T-helper 17 cell (primary cell): ENCODE results near the gene TMEM120A. TPM values are rescaled to one million over a fixed set of nuclear protein-coding genes. Genes with fewer than 3 reads are reported as not detected.
A peak's percentile ranks its signal among the peaks of the same experiment; 100 is the strongest.
"Not testable (repeated sequence)": the region's sequence is repeated elsewhere in the genome, so short reads cannot be mapped to it uniquely, and the experiment has no call there.

ENCODE experiments used
- ATAC-seq: fragments of 150-1000 bp; cut with Tn5 transposase; 2 replicates; pipeline ENCODE4 v1.10.0; 2021; ENCODE audit warnings: mild to moderate bottlenecking, moderate library complexity
- DNase-seq, 3 donors: peaks; one replicate each; pipeline versions ENCODE4 v3.0.0 to v3.0.0-alpha.2; 2020 to 2021
- H3K9me3 ChIP-seq: one replicate; pipeline ENCODE4 v1.7.0; 2013; ENCODE audit warnings: low read length, mild to moderate bottlenecking; ENCODE audit not compliant: control insufficient read depth, poor library complexity, severe bottlenecking
- H3K27ac Mint-ChIP-seq: one replicate; pipeline ENCODE4 v1.8.0; 2022; ENCODE audit warnings: mild to moderate bottlenecking, moderate library complexity, mixed read lengths
- H3K27me3 Mint-ChIP-seq: one replicate; pipeline ENCODE4 v1.8.0; 2022; ENCODE audit warnings: mixed read lengths
- H3K36me3 Mint-ChIP-seq: one replicate; pipeline ENCODE4 v1.8.0; 2022; ENCODE audit warnings: low read depth, mixed read lengths
- H3K4me1 Mint-ChIP-seq: one replicate; pipeline ENCODE4 v1.8.0; 2022; ENCODE audit warnings: mild to moderate bottlenecking, mixed read lengths
- H3K4me3 Mint-ChIP-seq: one replicate; pipeline ENCODE4 v1.8.0; 2022; ENCODE audit warnings: mild to moderate bottlenecking, moderate library complexity, mixed read lengths
- total RNA-seq, 4 donors: library from RNA in 2 of 4; stranded (reverse) in 2 of 4; gene quantifications; one replicate each; pipeline ENCODE4 v1.2.3 and lab custom pipeline; 2022 to 2026

Gene TMEM120A
- total RNA-seq = 10 to 100 TPM; 21.7 to 27.0 TPM
- 10.4 to 24.8 reads per million in 2 donors for total RNA-seq (lab: John Stamatoyannopoulos, UW)

DNA sequence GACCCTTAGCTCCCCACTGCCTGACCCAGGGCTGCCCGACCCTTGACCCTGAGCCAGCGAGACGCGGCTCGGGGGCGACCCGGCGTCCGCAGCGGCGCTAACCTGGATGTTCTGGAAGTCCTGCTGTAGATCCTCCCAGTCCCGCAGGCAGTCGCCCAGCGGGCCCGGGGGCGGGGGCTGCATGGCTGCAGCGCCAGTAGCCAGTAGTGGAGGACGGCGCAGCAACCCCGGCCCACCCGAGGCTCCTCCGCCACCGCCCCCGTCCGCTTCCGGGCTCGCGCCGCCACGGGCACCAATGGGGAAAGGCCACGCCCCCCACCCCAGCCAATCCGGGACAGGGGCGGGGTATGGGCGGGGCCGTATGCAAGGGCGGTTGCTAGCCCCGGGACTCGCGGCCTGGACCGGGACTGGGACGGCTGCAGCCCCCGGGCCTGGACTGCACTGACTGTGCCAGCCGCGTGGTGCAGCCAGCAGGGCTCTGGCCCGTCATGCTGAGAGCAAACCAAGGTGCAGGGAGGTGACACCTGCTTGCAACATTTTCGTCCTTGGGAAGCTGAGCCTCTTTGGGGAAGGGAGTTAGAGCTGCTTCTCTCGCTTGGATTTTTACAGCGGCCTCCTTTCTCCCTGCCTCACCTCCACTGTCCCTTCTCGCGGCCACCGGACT lies at the start of gene TMEM120A:
TMEM120A (minus strand) TSS at position 208 of the 664 bp plus-strand sequence; CDS start at position 183, 25 bp downstream.
- Mint-ChIP-seq H3K4me1 (peaks cover 39% of the 10 kb centered on the region), H3K27ac (peak within 1 kb of the TSS; percentile 74), H3K36me3 (peaks cover 6% of the 10 kb centered on the region), H3K4me3 (peak within 1 kb of the TSS; percentile 88), H3K27me3 (no peaks in the 10 kb centered on the region)
- peak; percentile 99 for ATAC-seq
- no peaks in the 10 kb centered on the region for H3K9me3 ChIP-seq
- peak; percentile 90 to 97 (median 95) for DNase-seq

DNA sequence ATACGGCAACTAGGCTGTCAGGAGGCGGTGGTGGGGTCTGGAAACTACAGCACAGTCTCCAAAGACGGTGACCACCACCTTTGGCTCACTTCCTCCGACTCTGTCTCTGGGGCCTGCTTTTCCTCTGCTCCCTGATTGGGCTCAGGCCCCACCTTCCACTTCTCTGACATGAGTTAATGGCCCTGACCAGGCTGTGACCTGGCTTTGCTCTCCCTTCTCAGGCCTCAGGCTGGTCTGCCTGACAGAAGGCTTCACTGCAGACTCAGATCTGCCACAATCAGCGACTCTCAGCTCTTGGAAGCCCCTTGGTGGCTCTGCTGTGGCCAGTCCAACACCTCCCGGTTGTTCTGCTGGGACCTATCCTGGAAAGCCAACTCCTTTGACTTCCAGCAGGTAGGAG lies 45.7 kb upstream of the TMEM120A start:
- H3K4me3 Mint-ChIP-seq = no peak overlapping the region
- H3K27me3 Mint-ChIP-seq = no peaks in the 10 kb centered on the region
- H3K36me3 Mint-ChIP-seq = peaks cover 3% of the 10 kb centered on the region
- DNase-seq (no peak), ATAC-seq (no peak)
- H3K9me3 ChIP-seq = no peaks in the 10 kb centered on the region
- no peak overlapping the region for H3K27ac Mint-ChIP-seq
- H3K4me1 Mint-ChIP-seq = peaks cover 4% of the 10 kb centered on the region

DNA sequence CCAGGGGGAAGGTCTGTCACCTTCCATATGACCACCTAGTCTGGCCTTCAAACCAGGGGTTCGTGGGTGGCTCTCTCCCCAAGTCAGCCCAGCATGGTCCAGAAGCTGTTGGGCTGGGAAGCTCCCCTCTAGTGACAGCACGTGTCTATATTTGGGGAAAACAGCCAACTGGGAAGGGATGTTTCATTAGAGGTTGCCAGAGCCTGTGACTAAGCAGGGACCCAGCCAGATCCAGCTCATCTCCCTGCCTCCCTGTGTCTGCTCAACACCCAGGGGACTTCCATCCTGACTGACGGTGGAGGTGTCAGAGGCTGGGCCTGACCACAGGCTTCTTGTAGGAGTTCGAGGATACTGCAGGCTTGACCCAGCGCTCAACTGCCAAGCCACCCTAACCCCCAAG lies 42.9 kb upstream of the TMEM120A start:
- Mint-ChIP-seq H3K27ac (no peak overlapping the region), H3K4me1 (peaks cover 4% of the 10 kb centered on the region)

DNA sequence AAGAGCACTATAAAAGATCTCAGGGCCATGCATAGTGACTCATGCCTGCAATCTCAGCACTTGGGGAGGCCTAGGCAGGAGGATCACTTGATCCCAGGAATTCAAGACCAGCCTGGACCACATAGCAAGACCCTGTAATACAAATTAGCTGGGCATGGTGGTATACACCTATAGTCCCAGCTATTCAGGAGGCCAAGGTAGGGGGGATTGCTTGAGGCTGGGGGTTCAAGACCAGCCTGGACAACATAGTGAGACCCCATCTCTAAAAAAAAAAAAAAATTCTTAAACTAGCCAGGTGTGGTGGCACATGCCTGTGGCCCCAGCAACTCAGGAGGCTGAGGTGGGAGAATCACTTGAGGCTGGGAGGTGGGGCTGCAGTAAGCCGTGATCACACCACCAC lies 37.6 kb upstream of the TMEM120A start:
- Mint-ChIP-seq H3K36me3 (no peaks in the 10 kb centered on the region), H3K4me1 (peaks cover 4% of the 10 kb centered on the region), H3K4me3 (no peak overlapping the region), H3K27me3 (no peaks in the 10 kb centered on the region), H3K27ac (no peak overlapping the region)
- no peaks in the 10 kb centered on the region for H3K9me3 ChIP-seq
- DNase-seq (no peak), ATAC-seq (no peak)

More for the DNA sequence above, 42.9 kb upstream of the TMEM120A start:
- DNase-seq (no peak), ATAC-seq (no peak)
- H3K36me3 Mint-ChIP-seq = peaks cover 3% of the 10 kb centered on the region
- H3K27me3 Mint-ChIP-seq = no peaks in the 10 kb centered on the region
- no peak overlapping the region for H3K4me3 Mint-ChIP-seq
- H3K9me3 ChIP-seq = no peaks in the 10 kb centered on the region

DNA sequence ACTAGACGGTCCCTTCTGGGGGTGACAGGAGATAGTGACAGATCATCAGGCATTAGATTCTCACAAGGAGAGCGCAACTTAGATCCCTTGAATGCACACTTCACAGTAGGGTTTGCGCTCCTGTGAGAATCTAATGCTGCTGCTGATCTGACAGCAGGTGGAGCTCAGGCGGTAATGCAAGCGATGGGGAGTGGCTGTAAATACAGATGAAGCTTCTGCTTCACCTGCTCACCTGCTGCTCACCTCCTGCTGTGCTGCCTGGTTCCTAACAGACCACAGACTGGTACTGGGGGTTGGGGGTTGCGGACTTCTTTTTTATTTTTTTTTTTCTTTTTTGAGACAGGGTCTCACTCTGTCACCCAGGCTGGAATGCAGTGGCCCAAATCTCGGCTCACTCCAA lies 35.3 kb upstream of the TMEM120A start:
- H3K27me3 Mint-ChIP-seq, ATAC-seq, H3K9me3 ChIP-seq, DNase-seq, H3K4me1 Mint-ChIP-seq, H3K27ac Mint-ChIP-seq, H3K4me3 Mint-ChIP-seq, H3K36me3 Mint-ChIP-seq: not testable (repeated sequence)

DNA sequence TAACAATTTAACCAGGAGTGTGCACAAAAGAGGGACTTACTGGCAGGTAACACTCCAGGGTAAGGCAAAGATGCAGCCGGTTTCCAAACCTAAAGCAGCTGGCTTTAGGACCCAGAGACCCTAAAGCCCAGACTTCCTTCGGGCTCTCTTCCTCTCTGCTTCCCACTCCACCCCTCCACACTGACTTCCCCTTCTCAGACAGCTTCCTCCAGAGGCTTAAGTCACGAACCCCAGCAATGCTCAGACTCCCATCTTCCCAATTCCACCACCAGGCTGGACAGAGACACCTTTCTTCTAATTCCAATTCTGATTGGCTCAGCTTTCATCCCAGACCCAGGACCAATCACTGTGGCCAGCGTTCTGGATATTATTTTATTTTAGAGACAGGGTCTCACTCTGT lies 28.6 kb upstream of the TMEM120A start:
- no peaks in the 10 kb centered on the region for H3K9me3 ChIP-seq
- no peaks in the 10 kb centered on the region for H3K27me3 Mint-ChIP-seq
- H3K4me3 Mint-ChIP-seq = no peak overlapping the region
- peaks cover 7% of the 10 kb centered on the region for H3K4me1 Mint-ChIP-seq
- H3K36me3 Mint-ChIP-seq = peaks cover 8% of the 10 kb centered on the region
- ATAC-seq (no peak), DNase-seq (no peak)
- H3K27ac Mint-ChIP-seq = no peak overlapping the region

DNA sequence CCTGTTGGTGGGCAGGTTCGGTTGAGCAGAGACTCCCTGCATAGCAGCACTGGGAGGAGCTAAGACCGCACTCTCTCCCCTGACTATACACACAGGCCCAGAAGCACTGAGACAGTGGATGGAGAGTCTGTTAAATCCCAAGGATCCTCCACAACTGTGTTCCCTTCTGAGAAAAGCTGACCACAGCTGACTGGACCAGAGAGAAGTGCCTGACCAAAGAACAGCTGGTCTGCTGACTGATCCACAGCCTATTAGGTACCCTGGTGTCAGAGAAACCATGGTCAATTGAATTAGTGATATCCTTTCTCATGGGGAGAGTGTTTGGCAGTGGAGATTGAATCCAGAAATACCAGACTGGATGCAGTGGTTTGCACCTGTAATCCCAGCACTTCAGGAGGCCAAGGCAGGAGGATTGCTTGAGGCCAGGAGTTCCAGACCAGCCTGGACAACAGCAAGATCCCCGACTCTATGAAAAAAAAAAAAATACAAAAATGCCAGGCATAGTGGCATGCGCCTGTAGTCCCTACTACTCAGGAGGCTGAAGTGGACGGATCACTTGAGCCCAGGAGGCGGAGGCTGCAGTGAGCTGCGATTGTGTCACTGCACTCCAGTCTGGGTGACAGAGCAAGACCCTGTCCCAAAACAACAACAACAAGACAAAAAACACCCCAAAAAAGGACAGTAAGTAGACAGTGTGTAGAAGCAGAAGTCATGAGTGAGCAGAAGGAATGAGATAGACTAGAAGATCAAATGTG lies 27.8 kb upstream of the TMEM120A start:
- H3K27me3 Mint-ChIP-seq = no peaks in the 10 kb centered on the region
- H3K36me3 Mint-ChIP-seq = peaks cover 9% of the 10 kb centered on the region
- no peak overlapping the region for H3K4me3 Mint-ChIP-seq
- H3K4me1 Mint-ChIP-seq = peaks cover 7% of the 10 kb centered on the region
- no peak for ATAC-seq
- H3K27ac Mint-ChIP-seq = no peak overlapping the region
- H3K9me3 ChIP-seq = no peaks in the 10 kb centered on the region
- no peak for DNase-seq

DNA sequence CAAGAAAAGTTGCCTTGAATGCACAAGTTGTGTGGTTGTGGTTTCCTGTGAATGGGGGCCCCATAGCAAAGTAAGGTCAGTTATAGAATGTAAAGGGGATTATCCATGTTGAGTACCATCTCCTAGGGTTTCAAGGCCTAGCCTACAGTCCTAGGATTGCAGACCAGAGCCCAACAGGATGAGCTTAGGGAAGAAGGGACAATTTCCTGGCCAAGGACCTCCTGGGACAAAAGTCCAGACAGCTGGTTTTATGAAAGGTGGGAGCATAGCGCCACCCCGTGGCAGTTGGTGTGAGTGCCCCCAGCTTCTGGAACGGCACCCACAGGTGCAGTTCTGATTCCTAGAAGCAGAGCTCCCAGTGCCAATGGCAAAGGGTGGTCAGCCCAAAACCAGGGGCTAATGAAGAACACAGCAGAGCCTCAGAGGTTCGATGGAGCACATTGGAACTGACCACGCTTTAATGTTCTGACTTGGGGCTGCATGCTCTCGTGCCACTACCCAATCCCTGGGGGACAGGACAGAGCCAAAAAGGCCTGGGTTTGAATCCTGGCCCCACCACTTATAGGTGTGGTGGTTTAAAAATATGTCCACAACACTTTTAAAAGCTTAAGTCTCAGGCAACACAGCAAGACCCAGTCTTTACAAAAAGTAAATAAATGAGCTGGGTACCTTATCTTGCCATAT lies 25.8 kb upstream of the TMEM120A start:
- peak; percentile 48 to 61 (median 48) for DNase-seq
- Mint-ChIP-seq H3K4me1 (peaks cover 7% of the 10 kb centered on the region), H3K36me3 (peaks cover 10% of the 10 kb centered on the region), H3K27me3 (no peaks in the 10 kb centered on the region), H3K27ac (no peak overlapping the region), H3K4me3 (no peak overlapping the region)
- peak; percentile 73 for ATAC-seq
- H3K9me3 ChIP-seq = no peaks in the 10 kb centered on the region

DNA sequence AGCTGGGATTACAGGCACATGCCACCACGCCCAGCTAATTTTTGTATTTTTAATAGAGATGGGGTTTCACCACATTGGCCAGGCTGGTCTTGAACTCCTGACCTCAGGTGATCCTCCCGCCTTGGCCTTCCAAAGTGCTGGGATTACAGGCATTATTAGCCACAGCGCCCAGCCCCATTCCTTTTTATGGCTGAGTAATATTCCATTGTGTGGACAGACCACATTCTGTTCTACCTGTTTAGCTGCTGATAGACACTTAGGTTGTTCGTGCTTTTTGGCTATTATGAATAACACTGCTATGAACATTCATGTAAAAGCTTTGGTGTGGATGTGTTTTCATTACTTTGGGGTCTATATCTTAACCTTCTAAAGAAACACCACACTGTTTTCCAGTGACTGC lies 24.1 kb upstream of the TMEM120A start:
- H3K9me3 ChIP-seq, H3K36me3 Mint-ChIP-seq, H3K27ac Mint-ChIP-seq, ATAC-seq, H3K4me3 Mint-ChIP-seq, H3K27me3 Mint-ChIP-seq, DNase-seq, H3K4me1 Mint-ChIP-seq: not testable (repeated sequence)

DNA sequence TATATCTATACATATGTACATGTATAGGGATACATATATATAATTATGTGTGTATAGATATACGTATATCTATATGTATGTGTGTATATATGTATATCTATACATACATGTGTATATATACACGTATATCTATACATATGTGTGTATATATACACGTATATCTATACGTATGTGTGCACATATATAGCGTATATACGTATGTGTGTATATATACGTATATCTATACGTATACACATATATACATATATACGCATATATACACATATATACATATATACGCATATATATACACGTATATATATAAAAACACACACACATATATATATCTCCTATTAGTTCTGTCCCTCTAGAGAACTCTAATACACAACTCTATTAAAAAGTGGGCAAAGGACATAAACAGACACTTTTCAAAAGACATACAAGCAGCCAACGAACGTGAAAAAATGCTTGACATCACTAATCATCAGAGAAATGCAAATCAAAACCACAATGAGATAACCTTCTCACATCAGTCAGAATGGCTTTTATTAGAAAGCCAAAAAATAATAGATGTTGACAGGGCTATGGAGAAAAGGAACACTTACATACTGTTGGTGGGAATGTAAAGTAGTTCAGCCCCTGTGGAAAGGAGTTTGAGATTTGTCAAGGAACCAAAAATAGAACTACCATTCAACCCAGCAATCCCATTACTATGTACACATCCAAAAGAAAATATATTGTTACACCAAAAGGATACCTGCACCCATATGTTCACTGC lies 22.0 kb upstream of the TMEM120A start:
- H3K4me3 Mint-ChIP-seq = no peak overlapping the region
- ATAC-seq = no peak
- peaks cover 5% of the 10 kb centered on the region for H3K4me1 Mint-ChIP-seq

DNA sequence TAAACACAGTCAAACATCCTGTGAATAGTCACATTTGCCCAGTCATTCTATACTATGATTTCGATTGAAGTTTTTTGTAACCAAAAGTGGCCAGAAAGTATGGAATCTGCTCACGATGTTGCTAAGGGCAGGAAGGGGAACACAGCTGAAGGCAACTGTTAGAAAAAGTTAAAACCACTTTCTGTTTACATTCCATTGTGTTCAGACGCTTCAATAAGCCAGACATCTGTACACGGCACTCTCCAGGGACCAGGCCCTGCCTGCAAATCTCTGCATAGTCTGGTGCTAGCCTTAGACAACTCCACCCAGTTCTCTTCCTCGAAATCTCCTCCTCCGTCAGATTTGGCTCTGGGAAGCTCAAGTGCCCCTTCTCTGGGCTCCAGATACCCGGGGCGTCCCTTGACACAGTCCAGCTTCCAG lies 17.1 kb upstream of the TMEM120A start:
- H3K27me3 Mint-ChIP-seq = no peaks in the 10 kb centered on the region
- no peak overlapping the region for H3K4me3 Mint-ChIP-seq

More for the DNA sequence above, 22.0 kb upstream of the TMEM120A start:
- H3K9me3 ChIP-seq = no peaks in the 10 kb centered on the region
- peaks cover 5% of the 10 kb centered on the region for H3K36me3 Mint-ChIP-seq
- H3K27me3 Mint-ChIP-seq = no peaks in the 10 kb centered on the region
- no peak for DNase-seq
- no peak overlapping the region for H3K27ac Mint-ChIP-seq

DNA sequence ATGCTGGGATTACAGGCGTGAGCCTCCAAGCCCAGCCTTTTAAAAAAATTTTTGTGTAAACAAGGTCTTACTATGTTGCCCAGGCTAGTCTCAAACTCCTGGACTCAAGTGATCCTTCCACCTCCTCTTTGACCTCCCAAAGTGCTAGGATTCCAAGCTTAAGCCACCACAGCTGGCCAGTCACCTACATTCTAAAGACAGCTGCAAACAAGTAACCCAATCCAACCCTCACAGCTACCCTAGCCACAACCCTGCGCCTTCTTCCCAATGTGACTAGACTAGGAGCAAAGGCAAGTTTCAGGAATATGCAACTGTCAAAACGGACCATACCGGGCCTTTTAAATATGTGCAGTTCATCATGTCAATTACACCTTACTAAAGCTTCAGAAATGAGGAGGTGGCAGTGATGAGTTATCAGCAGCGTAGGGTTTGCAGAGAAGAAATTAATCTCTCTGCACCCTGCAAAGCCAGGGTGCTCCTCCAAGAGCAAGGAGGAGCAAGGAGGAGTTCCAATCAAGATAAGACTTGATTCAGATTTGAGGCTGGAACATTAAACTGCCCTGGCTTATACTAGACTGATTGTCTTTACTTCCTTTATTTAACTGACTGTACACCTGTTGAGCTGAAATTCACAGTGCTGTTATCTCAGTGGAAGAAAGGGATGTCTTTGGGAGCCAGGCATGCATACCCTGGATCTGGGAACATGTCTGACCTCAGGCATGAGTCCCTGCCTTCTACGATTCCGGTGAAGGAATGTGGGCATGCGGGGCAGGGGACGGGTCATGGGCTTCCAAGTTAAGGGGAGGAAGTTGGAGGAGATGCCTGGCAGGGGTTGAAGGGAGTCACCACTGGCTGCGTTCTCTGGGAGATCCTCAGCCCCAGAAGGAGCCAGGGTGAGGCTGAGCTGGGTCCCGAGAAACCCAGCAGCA lies 15.5 kb upstream of the TMEM120A start:
- Mint-ChIP-seq H3K4me3 (peak overlapping the region; percentile 88), H3K27me3 (no peaks in the 10 kb centered on the region), H3K27ac (peak overlapping the region; percentile 90), H3K36me3 (peaks cover 4% of the 10 kb centered on the region), H3K4me1 (peaks cover 28% of the 10 kb centered on the region)
- DNase-seq = no peak
- no peak for ATAC-seq
- H3K9me3 ChIP-seq = no peaks in the 10 kb centered on the region

More for the DNA sequence above, 17.1 kb upstream of the TMEM120A start:
- no peaks in the 10 kb centered on the region for H3K9me3 ChIP-seq
- Mint-ChIP-seq H3K27ac (peak overlapping the region; percentile 66), H3K36me3 (peaks cover 2% of the 10 kb centered on the region), H3K4me1 (peaks cover 28% of the 10 kb centered on the region)
- ATAC-seq (no peak), DNase-seq (no peak)
